Measurements from ENCODE around the gene ADD1.

GRCh38 chr4:2804973-2805501 is 38.6 kb upstream of the ADD1 start:
- TF ChIP-seq CTCF (IDR thresholded peaks at IDR 0.05) (no peak), EZH2 (IDR thresholded peaks at IDR 0.05; ENCODE audit: borderline replicate concordance, insufficient read depth, low read depth, low read length, poor library complexity, severe bottlenecking) (no peak)
